ENCODE measurements around the gene RAP2A.

- TF ChIP-seq CTCF (IDR thresholded peaks at IDR 0.05), result no peak
- TF ChIP-seq POLR2A (IDR thresholded peaks at IDR 0.05), result no peak
These were observed 50.3 kb downstream of the RAP2A start for GRCh38 chr13:97484301-97484700.

Measured in body of pancreas (tissue), 4 donors.